HUES48 (cell line): ENCODE results near the gene ZC3H6.

ENCODE experiments used
- H3K27ac ChIP-seq: one replicate; pipeline ENCODE4 v1.7.0; 2013; ENCODE audit warnings: low read depth, low read length, inconsistent platforms
- H3K27me3 ChIP-seq: 2 replicates; pipeline ENCODE4 v1.6.1; 2013; ENCODE audit warnings: mild to moderate bottlenecking, low read length; ENCODE audit not compliant: control insufficient read depth, insufficient read depth
- H3K36me3 ChIP-seq: 2 replicates; pipeline ENCODE4 v1.6.1; 2013; ENCODE audit warnings: low read length; ENCODE audit not compliant: control insufficient read depth, insufficient read depth
- H3K4me1 ChIP-seq: 2 replicates; pipeline ENCODE4 v1.6.1; 2013; ENCODE audit warnings: mild to moderate bottlenecking, low read length; ENCODE audit not compliant: control insufficient read depth, insufficient read depth
- H3K4me3 ChIP-seq: 2 replicates; pipeline ENCODE4 v1.5.1; 2013; ENCODE audit warnings: mild to moderate bottlenecking, low read depth, low read length
- H3K9ac ChIP-seq: 2 replicates; pipeline ENCODE4 v1.6.1; 2013; ENCODE audit warnings: mild to moderate bottlenecking, low read depth, low read length, moderate library complexity
- H3K9me3 ChIP-seq: 2 replicates; pipeline ENCODE4 v1.6.1; 2013; ENCODE audit warnings: low read length; ENCODE audit not compliant: control insufficient read depth, insufficient read depth

Gene ZC3H6

GRCh38 chr2:112305132-112305531 lies 29.7 kb downstream of the ZC3H6 start:
- H3K9me3 ChIP-seq, result no peaks in the 10 kb centered on the region
- H3K27ac ChIP-seq, result no peak overlapping the region
- no peaks in the 10 kb centered on the region for H3K4me1 ChIP-seq
- H3K4me3 ChIP-seq, result no peak overlapping the region
- 0 out of 2 replicates have a peak, but pooled peaks cover 5% of the 10 kb centered on the region for H3K36me3 ChIP-seq
- no peak overlapping the region for H3K9ac ChIP-seq
- H3K27me3 ChIP-seq, result no peaks in the 10 kb centered on the region

GRCh38 chr2:112310906-112311305 lies 35.5 kb downstream of the ZC3H6 start:
- peaks cover 8% of the 10 kb centered on the region; the same call in 1 of the 2 replicates for H3K36me3 ChIP-seq
- no peak overlapping the region for H3K4me3 ChIP-seq
- H3K27me3 ChIP-seq, result no peaks in the 10 kb centered on the region
- H3K9ac ChIP-seq, result no peak overlapping the region
- H3K9me3 ChIP-seq, result no peaks in the 10 kb centered on the region
- no peak overlapping the region for H3K27ac ChIP-seq
- no peaks in the 10 kb centered on the region for H3K4me1 ChIP-seq

GRCh38 chr2:112311932-112312331 lies 36.5 kb downstream of the ZC3H6 start:
- no peaks in the 10 kb centered on the region for H3K9me3 ChIP-seq
- H3K36me3 ChIP-seq, result peaks cover 8% of the 10 kb centered on the region; the same call in 1 of the 2 replicates
- H3K9ac ChIP-seq, result no peak overlapping the region
- H3K27me3 ChIP-seq, result no peaks in the 10 kb centered on the region
- H3K4me1 ChIP-seq, result no peaks in the 10 kb centered on the region
- no peak overlapping the region for H3K27ac ChIP-seq
- H3K4me3 ChIP-seq, result no peak overlapping the region

- no peaks in the 10 kb centered on the region for H3K4me1 ChIP-seq
- no peaks in the 10 kb centered on the region for H3K27me3 ChIP-seq
- H3K27ac ChIP-seq, result no peak overlapping the region
- no peak overlapping the region for H3K9ac ChIP-seq
- no peak overlapping the region for H3K4me3 ChIP-seq
- no peaks in the 10 kb centered on the region for H3K9me3 ChIP-seq
- H3K36me3 ChIP-seq, result peaks cover 8% of the 10 kb centered on the region; the same call in 1 of the 2 replicates
Measured at GRCh38 chr2:112312821-112313220, 37.4 kb downstream of the ZC3H6 start.

DNA sequence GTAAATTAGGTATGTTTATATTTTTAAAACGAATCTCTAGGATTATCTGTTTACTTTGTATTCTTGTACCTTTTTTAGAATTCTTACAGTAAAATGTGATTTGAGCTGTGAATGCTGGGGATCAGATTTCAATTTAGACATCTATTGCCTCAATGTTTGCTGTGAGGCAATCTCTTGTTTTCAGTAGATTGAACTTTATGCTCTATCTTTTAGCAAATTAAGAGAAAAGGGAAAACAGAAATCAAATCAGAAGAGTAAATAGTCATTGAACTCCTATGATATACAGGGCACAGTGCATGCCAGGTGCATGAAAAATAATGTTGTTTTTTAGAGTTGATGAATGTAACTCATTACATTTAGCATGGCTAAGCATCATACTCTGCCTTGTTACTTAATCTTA lies 39.5 kb downstream of the ZC3H6 start:
- no peaks in the 10 kb centered on the region for H3K9me3 ChIP-seq
- H3K4me3 ChIP-seq, result no peak overlapping the region
- H3K4me1 ChIP-seq, result no peaks in the 10 kb centered on the region
- H3K9ac ChIP-seq, result no peak overlapping the region
- peaks cover 6% of the 10 kb centered on the region; the same call in 1 of the 2 replicates for H3K36me3 ChIP-seq
- H3K27me3 ChIP-seq, result no peaks in the 10 kb centered on the region
- no peak overlapping the region for H3K27ac ChIP-seq

DNA sequence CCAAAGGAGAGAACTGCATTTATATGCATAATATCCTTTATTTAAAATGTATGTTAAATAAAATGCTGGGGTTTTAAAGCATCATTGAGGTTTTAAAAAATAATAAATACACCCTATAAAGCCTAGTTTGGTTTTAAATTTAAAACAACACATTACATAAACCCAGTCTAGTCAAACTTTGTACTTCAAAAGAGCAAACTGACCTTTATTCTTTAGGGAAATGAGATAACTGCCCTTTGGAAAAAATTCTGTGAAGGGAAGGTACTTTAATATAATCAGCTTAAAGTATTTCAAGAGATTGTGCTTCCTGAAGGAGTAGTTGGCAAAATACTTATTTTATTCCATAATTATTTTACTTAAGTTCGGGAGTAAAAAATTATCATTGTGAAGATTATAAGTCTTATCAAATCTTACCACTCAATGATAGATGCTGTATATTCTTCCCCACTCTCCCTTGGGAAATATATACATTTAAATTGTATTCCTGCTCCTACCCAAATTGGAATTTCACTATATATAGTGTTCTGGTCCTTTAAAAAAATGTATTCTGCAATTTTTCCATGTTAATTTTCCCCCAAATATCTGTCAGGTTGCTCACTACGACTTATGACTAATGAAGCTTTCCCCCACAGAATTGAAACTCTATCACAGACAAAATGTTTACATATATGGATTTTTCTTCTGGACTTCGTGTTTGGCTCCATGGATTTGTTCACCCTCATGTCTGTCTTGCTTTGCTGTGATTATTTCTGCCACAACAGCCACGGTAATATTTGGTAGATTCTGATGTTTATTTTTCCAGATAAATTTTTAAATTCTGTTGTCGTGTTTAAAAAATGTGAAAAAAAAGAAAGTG lies 42.1 kb downstream of the ZC3H6 start:
- no peak overlapping the region for H3K9ac ChIP-seq
- no peak overlapping the region for H3K4me3 ChIP-seq
- no peaks in the 10 kb centered on the region for H3K27me3 ChIP-seq
- no peaks in the 10 kb centered on the region for H3K36me3 ChIP-seq
- no peaks in the 10 kb centered on the region for H3K4me1 ChIP-seq
- no peak overlapping the region for H3K27ac ChIP-seq
- H3K9me3 ChIP-seq, result no peaks in the 10 kb centered on the region

- no peak overlapping the region for H3K9ac ChIP-seq
- H3K9me3 ChIP-seq, result no peaks in the 10 kb centered on the region
- no peaks in the 10 kb centered on the region for H3K27me3 ChIP-seq
- peaks cover 3% of the 10 kb centered on the region; the same call in 1 of the 2 replicates for H3K4me1 ChIP-seq
- no peak overlapping the region for H3K27ac ChIP-seq
- H3K4me3 ChIP-seq, result no peak overlapping the region
- H3K36me3 ChIP-seq, result no peaks in the 10 kb centered on the region
Measured at GRCh38 chr2:112318515-112318914, 43.1 kb downstream of the ZC3H6 start.

DNA sequence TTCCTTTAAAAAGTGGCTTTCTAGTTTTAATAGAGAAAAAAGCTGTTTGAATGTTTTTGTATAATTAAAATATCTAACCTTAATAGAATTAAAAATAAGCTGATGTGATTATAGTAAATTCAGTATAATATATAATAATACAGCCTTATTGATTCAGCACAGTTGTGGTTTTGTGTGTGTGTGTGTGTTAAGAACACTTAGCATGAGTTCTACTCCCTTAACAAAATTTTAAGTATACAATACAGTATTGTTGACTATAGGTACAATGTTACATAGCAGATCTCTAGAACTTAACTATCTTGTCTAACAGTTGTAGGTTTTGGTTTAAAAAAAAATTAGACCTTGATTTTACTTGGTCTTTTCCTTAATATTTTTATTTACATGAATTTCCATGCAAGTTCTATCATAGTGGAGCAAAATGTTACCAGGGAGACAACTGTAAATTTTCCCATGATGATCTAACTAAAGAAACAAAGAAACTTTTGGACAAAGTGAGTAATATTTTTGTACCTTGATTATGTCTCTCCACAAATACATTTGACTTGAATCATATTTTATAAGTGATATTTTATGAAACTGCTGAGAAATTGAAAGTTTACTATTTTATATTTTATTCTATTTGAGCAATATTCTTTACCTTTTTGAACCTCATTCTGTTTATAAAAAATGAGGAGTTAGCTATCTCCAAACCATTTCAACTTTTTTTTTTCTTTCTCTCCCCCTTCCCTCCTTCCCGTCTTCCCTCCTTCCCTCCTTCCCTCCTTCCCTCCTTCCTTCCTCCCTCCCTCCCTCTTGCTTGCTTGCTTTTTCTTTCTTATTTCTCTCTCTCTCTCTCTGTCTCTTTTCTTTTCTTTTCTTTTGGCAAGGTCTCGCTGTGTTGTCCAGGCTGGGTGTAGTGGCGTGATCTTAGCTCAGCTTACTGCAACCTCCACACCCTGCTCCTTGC lies 46.3 kb downstream of the ZC3H6 start:
- peaks cover 3% of the 10 kb centered on the region; the same call in 1 of the 2 replicates for H3K4me1 ChIP-seq
- no peak overlapping the region for H3K4me3 ChIP-seq
- H3K36me3 ChIP-seq, result no peaks in the 10 kb centered on the region
- no peaks in the 10 kb centered on the region for H3K27me3 ChIP-seq
- no peaks in the 10 kb centered on the region for H3K9me3 ChIP-seq
- H3K9ac ChIP-seq, result no peak overlapping the region
- no peak overlapping the region for H3K27ac ChIP-seq

- no peaks in the 10 kb centered on the region for H3K9me3 ChIP-seq
- H3K9ac ChIP-seq, result no peak overlapping the region
- no peak overlapping the region for H3K27ac ChIP-seq
- H3K4me1 ChIP-seq, result peaks cover 3% of the 10 kb centered on the region; the same call in 1 of the 2 replicates
- no peaks in the 10 kb centered on the region for H3K36me3 ChIP-seq
- no peaks in the 10 kb centered on the region for H3K27me3 ChIP-seq
- no peak overlapping the region for H3K4me3 ChIP-seq
Measured at GRCh38 chr2:112322919-112323318, 47.5 kb downstream of the ZC3H6 start.

DNA sequence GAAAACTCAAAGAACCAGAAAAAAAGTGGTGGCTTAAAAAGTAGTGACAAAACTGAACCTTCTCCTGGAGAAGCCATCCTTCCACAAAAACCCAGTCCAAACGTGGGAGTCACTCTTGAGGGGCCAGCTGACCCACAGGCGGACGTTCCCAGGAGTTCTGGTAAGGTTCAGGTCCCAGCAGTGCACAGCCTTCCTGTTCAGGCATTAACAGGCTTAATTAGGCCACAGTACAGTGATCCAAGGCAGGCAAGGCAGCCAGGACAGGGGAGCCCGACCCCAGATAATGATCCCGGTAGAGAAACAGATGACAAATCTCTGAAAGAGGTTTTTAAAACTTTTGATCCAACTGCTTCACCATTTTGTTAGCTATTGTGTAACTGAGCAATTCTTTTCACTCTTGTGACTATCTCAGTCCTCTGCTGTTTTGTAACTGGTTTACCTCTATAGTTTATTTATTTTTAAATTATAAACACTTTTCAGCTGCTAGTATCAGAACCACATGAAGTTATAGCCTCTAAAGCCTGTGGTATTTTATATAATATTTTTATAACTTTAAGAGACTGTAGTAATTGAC lies 56.8 kb downstream of the ZC3H6 start:
- Histone ChIP-seq H3K27ac (no peak overlapping the region), H3K4me1 (no peaks in the 10 kb centered on the region), H3K9ac (no peak overlapping the region), H3K36me3 (no peaks in the 10 kb centered on the region), H3K4me3 (no peak overlapping the region), H3K27me3 (no peaks in the 10 kb centered on the region), H3K9me3 (no peaks in the 10 kb centered on the region)
